SU-DHL-6 (cell line): Measurements from ENCODE around the gene GRM5.

Experiments used
- CTCF ChIP-seq: fragments of 200-600 bp; sonication (generic); IDR thresholded peaks from one replicate; pipeline ENCODE4 v1.5.1; 2017; ENCODE audit warnings: antibody characterized with exemption, mild to moderate bottlenecking, low read length, moderate library complexity; ENCODE audit not compliant: insufficient read depth, poor library complexity, severe bottlenecking
- EZH2phosphoT487 ChIP-seq: fragments of 200-600 bp; sonication (generic), shearing (Covaris generic); conservative IDR thresholded peaks from 2 replicates; pipeline ENCODE4 v1.6.1; 2018; ENCODE audit warnings: mild to moderate bottlenecking, antibody characterized with exemption, low read length, moderate library complexity, mixed read lengths

GRCh38 chr11:88533001-88533400 is 532.8 kb downstream of the GRM5 start:
- TF ChIP-seq CTCF (no peak), EZH2phosphoT487 (no peak)
